DMS79 treated with DMSO at 0.1 percent for 48 hours (cell line): ENCODE data around the gene NBAS.
"Not testable (repeated sequence)": the region's sequence is repeated elsewhere in the genome, so short reads cannot be mapped to it uniquely, and the experiment has no call there.

Source experiments
- DNase-seq: peaks from one replicate; lab custom pipeline; 2025; lab: John Stamatoyannopoulos, UW

NBAS gene

GRCh38 chr2:15460112-15460620 is 101.0 kb downstream of the NBAS start:
- no peak for DNase-seq

GRCh38 chr2:15458277-15458676 is 102.9 kb downstream of the NBAS start:
- no peak for DNase-seq

- no peak for DNase-seq
Observed at GRCh38 chr2:15457868-15458267, 103.3 kb downstream of the NBAS start.

GRCh38 chr2:15456352-15456751 is 104.8 kb downstream of the NBAS start:
- peak; percentile 25 for DNase-seq

GRCh38 chr2:15450808-15451207 is 110.3 kb downstream of the NBAS start:
- no peak for DNase-seq

GRCh38 chr2:15449556-15450236 is 111.4 kb downstream of the NBAS start:
- DNase-seq, result no peak

GRCh38 chr2:15448250-15448839 is 112.8 kb downstream of the NBAS start:
- DNase-seq, result no peak

GRCh38 chr2:15447381-15447780 is 113.8 kb downstream of the NBAS start:
- no peak for DNase-seq

- no peak for DNase-seq
Observed at GRCh38 chr2:15446961-15447360, 114.2 kb downstream of the NBAS start.

GRCh38 chr2:15445891-15446562 is 115.1 kb downstream of the NBAS start:
- no peak for DNase-seq

- DNase-seq, result not testable (repeated sequence)
Observed at GRCh38 chr2:15439768-15440524, 121.2 kb downstream of the NBAS start.

- not testable (repeated sequence) for DNase-seq
Observed at GRCh38 chr2:15439366-15439765, 121.8 kb downstream of the NBAS start.

GRCh38 chr2:15436195-15436594 is 124.9 kb downstream of the NBAS start:
- no peak for DNase-seq

- no peak for DNase-seq
Observed at GRCh38 chr2:15435474-15435873, 125.7 kb downstream of the NBAS start.

- no peak for DNase-seq
Observed at GRCh38 chr2:15432642-15433256, 128.4 kb downstream of the NBAS start.

- DNase-seq, result no peak
Observed at GRCh38 chr2:15429032-15429431, 132.1 kb downstream of the NBAS start.

- no peak for DNase-seq
Observed at GRCh38 chr2:15427987-15428386, 133.1 kb downstream of the NBAS start.

- no peak for DNase-seq
Observed at GRCh38 chr2:15426606-15427005, 134.5 kb downstream of the NBAS start.

GRCh38 chr2:15425712-15426111 is 135.4 kb downstream of the NBAS start:
- no peak for DNase-seq

GRCh38 chr2:15421753-15422152 is 139.4 kb downstream of the NBAS start:
- no peak for DNase-seq

GRCh38 chr2:15415748-15416147 is 145.4 kb downstream of the NBAS start:
- no peak for DNase-seq

GRCh38 chr2:15412779-15413178 is 148.4 kb downstream of the NBAS start:
- DNase-seq, result no peak
